GF-D8 (cell line): ENCODE data around the gene PAX5.

Experiments used
- DNase-seq: peaks from one replicate; lab custom pipeline; 2025; lab: John Stamatoyannopoulos, UW

PAX5 gene

GRCh38 chr9:36858805-36859375, 175.2 kb downstream of the PAX5 start:
- DNase-seq, result no peak

GRCh38 chr9:36855448-36856315, 178.4 kb downstream of the PAX5 start:
- no peak for DNase-seq

DNA sequence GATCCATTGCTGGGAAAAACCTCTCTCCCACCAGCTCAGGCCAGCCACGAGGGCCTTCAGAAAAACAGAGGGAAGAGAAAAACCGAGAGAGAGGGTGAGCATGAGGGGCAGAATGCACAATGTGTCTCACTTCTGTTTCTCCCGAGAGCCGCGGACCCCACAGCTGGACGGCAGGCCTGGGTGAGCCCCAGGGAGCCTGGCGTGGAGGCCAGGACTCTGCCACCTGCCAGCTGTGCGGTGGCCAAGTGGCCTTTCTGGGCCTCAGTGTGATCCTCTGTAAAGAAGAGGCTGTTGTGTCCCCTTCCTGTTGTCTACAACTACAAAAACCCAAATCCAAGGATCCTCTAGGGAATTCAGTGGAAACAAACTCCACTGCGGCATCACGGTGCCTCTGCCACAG, 179.3 kb downstream of the PAX5 start:
- DNase-seq, result no peak

GRCh38 chr9:36854034-36854433, 180.0 kb downstream of the PAX5 start:
- DNase-seq, result no peak

DNA sequence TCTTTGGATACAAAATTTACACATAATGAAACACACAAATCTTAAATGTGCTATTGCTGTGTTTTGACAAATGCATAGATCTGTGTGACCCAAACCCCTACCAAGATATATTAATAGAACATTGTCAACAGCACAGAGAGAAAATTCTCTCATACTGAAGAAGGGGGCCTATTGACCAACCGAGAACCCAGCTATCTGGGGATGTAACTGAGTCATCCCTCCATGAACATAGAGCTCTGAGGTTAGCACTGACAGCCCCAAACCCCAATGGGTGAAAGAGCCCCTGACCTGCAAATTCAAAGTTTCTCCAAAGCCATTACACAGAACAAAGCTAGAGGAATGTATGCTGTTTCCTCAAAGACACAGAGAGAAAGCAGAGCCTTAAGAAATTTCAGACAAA, 180.8 kb downstream of the PAX5 start:
- DNase-seq, result no peak

GRCh38 chr9:36849943-36850342, 184.1 kb downstream of the PAX5 start:
- DNase-seq, result no peak

DNA sequence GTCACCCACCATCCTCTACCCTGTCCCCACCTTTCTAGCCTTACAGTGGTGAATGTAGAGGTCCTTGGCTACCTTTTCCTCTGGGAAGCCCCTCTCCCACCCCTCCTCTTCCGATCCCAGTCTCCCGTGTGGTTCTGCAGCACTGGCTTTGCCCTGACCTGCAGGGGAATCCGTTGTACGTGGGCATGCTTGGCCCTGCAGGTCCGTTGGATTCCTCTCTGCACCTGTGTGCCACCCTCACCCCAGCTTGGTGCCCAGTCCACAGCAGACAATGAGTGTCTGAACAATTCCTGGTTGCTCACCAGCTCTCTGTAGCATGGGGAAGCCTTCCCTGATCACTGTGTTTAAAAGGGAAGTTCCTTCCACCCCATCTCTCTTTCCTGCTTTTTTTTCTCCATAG, 185.1 kb downstream of the PAX5 start:
- DNase-seq, result no peak

GRCh38 chr9:36847781-36848673, 186.0 kb downstream of the PAX5 start:
- DNase-seq, result no peak

GRCh38 chr9:36846621-36847020, 187.4 kb downstream of the PAX5 start:
- DNase-seq, result no peak

GRCh38 chr9:36845844-36846243, 188.2 kb downstream of the PAX5 start:
- DNase-seq, result no peak

GRCh38 chr9:36844961-36845360, 189.1 kb downstream of the PAX5 start:
- DNase-seq, result no peak

DNA sequence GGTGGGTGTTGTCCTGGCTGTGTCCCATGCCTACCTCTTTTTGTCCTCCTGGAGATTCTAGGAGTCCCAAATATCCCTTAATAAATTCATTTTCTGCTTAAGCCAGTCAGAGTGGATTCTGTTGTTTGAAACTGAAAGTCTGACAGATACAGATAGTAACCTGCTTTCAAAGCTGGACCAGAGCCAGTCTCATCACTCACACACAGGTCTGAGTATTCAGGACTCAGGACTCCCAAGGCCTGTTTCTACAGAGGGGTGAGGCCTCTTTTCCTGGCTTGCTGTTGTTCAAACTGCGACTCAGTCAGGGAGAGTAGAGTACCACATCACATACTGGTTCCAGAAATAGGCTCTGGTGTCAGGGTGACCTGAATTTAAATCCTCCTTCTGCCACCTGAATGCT, 190.1 kb downstream of the PAX5 start:
- no peak for DNase-seq

- no peak for DNase-seq
Measured at GRCh38 chr9:36842560-36843530, 191.2 kb downstream of the PAX5 start.

GRCh38 chr9:36840898-36841536, 193.1 kb downstream of the PAX5 start:
- DNase-seq, result no peak

DNA sequence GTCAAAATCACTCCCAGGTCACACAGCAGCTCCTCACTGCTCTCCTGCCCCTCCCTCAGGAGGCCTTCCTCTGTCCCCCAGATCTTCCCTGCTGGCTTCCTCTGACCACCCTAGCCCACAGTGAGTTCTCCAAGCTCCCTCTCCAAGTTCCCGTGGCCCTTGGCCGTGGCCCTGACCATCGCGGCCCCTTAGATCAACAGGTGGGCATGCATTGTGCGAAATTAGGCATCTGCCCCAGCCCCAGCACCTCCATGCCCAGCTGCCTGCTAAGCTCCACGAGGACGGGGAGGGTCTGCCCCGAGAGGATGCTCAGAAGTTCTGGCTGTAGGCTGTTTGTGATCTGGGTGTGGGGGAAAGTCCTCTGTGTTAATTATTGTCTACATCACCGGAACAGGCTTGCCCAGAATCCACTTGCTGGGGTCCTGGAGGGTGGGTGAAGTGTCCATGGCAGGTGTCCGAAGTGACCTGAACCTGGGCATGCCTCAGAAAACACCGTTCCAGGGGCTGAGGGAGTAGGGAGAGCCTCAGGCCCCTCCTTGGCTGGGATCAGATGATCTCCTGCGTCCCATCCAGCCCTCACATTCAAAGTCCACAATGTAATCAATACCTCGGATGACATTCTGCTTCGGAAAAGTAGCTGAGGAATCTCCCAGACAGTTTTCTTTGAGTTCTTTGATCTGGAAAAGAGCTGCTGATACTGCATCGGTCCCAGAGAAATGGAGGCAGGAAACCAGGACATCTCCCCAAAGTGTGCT, 194.8 kb downstream of the PAX5 start:
- no peak for DNase-seq

- DNase-seq, result no peak
Measured at GRCh38 chr9:36837431-36838405, 196.3 kb downstream of the PAX5 start.

- DNase-seq, result no peak
Measured at GRCh38 chr9:36836486-36836885, 197.6 kb downstream of the PAX5 start.

DNA sequence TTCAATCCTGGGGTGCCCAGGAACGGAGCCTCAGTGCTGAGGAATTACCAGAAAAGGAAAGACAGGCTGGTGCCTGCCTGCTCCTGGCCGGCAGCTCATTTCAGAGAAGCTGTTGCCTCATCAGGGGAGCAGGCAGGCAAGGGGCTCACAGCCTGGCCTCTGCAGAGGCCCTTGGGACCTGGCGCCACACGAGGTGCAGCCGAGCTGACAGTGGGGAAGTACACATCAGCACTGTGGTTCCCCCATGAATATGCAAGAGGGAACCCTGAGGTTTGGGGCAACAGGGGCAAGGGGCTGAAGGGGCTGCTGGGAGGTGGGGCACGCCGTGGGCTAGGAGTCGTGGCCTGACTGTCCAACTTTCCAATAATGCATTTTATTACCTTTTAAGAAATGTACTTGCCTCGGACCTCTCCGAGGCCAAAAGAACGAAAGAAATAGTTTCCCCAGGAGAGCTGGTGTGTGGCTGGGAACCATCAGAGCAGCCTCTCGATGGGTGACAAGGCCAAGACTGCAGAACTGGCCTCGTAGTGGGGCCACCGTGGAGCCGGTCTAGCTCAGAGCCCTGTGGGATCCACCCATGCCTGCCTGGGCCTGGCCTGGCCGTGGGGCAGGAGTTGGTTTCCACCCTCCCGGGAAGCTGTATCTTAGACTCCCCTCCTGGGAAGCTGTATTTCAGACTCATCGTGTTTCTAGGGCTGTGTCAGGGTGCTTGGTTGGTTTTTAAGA, 198.6 kb downstream of the PAX5 start:
- no peak for DNase-seq
